Sigmoid colon (tissue), 7 donors: ENCODE data around the gene NXPH4. TPM values are rescaled to one million over a fixed set of nuclear protein-coding genes. Genes with fewer than 3 reads are reported as not detected.

Experiments used
- DNase-seq: peaks from one replicate; pipeline ENCODE4 v3.0.0-alpha.2; 2019
- H3K27ac ChIP-seq, 4 donors: fragments of 200-600 bp; sonication (generic); one replicate each; pipeline ENCODE4 v1.5.1; 2016 to 2019; ENCODE audit warnings: mild to moderate bottlenecking in 1 of 4
- H3K27me3 ChIP-seq, 3 donors: fragments of 200-600 bp; sonication (generic); one replicate each; pipeline ENCODE4 v1.5.1; 2019; ENCODE audit warnings: mild to moderate bottlenecking in 1 of 3
- H3K36me3 ChIP-seq, 4 donors: fragments of 200-600 bp; sonication (generic); one replicate each; pipeline ENCODE4 v1.5.1; 2016 to 2019
- H3K4me1 ChIP-seq, 4 donors: fragments of 200-600 bp; sonication (generic); one replicate each; pipeline ENCODE4 v1.5.1; 2017 to 2019
- H3K4me3 ChIP-seq, 4 donors: fragments of 200-600 bp; sonication (generic); one replicate each; pipeline ENCODE4 v1.5.1; 2017 to 2019; ENCODE audit warnings: mild to moderate bottlenecking in 2 of 4, moderate library complexity in 1 of 4
- H3K9me3 ChIP-seq, 4 donors: fragments of 200-600 bp in 3 of 4; sonication (generic) in 3 of 4; one replicate each; pipeline versions ENCODE4 v1.5.1 to v1.6.1; 2013 to 2019
- CTCF ChIP-seq, 4 experiments: fragments of 450-650 bp in 3 of 4; fragments of 200-600 bp in 1 of 4; IDR thresholded peaks; one replicate each; pipeline ENCODE4 v1.5.1; 2016 to 2019; ENCODE audit warnings: antibody characterized with exemption in 4 of 4, mild to moderate bottlenecking in 3 of 4, moderate library complexity in 2 of 4
- EP300 ChIP-seq, 4 donors: sonication (generic); formaldehyde crosslinking; IDR thresholded peaks; one replicate each; pipeline ENCODE4 v1.6.1; 2017; ENCODE audit warnings: antibody characterized with exemption in 4 of 4
- POLR2A ChIP-seq, 2 donors: fragments of 450-650 bp; IDR thresholded peaks; one replicate each; pipeline ENCODE4 v1.6.1; 2016; ENCODE audit warnings: antibody characterized with exemption in 2 of 2, mild to moderate bottlenecking in 2 of 2, moderate library complexity in 2 of 2
- POLR2AphosphoS5 ChIP-seq, 4 donors: sonication (generic); formaldehyde crosslinking; IDR thresholded peaks; one replicate each; pipeline ENCODE4 v1.6.1; 2017; ENCODE audit warnings: antibody characterized with exemption in 4 of 4
- WGBS, 2 donors: extraction: QIAGEN DNeasy Blood & Tissue Kit; methylation state at CpG; one replicate each; pipeline ENCODE4 v1.1.7; 2013; 5-methylcytosine and 5-hydroxymethylcytosine counted together
- intact Hi-C: fragments of 100-400 bp; cut with DNase I; formaldehyde crosslinking; loops from one replicate; pipeline ENCODE4 v1.15.1; 2023
- polyA plus RNA-seq, 3 donors: library from polyadenylated mRNA; stranded (reverse); fragments of 200-250 nt; gene quantifications; one replicate each; pipeline ENCODE4 v1.2.3, GENCODE V29; 2013
- total RNA-seq, 4 donors: library from RNA; depleted of rRNA; stranded (reverse); fragments of >200 nt; gene quantifications; one replicate each; pipeline ENCODE4 v1.1.0, GENCODE V29; 2016
- donor health status: healthy with polysubstance abuse.
- donor health status: Bipolar disorder and iron deficiency.
- donor health status: healthy.

The NXPH4 gene
- total and polyA plus RNA-seq, 7 donors: 0.13 TPM; not detected in 6

DNA sequence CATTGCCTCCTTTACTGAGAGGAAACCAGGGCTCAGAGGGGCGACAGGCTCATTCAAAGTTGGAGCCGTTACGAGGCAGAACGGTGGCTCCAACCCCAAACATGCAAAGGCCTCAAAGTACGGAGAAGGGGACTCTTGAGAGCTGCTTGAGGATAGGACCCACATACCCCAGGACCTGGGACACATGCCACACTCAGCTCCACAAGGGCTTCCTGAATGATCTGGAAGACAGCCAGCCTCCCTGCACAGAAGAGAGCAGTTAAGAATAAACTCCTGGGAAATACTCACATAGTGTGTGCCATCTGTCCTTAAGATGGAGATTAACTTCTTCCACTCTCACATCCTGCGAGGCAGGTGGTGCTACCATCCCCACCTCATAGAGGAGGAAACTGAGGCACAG is 26.6 kb upstream of the NXPH4 start:
- peaks cover 0 to 12% (median 5%) of the 10 kb centered on the region in 4 donors for H3K4me1 ChIP-seq
- H3K4me3 ChIP-seq: no peak overlapping the region
- peaks cover 75 to 99% (median 82%) of the 10 kb centered on the region in 4 donors for H3K36me3 ChIP-seq
- 80 to 90% methylated on average over 6 of the region's 6 CpGs for WGBS, 2 donors
- no peak overlapping the region for H3K27ac ChIP-seq
- intact Hi-C loops: no loop called here
- no peak for TF ChIP-seq POLR2AphosphoS5 (IDR thresholded peaks at IDR 0.05)
- TF ChIP-seq EP300 (IDR thresholded peaks at IDR 0.05): no peak
- no peak for TF ChIP-seq CTCF (IDR thresholded peaks at IDR 0.05)
- TF ChIP-seq POLR2A (IDR thresholded peaks at IDR 0.05): no peak
- no peak for DNase-seq
- H3K9me3 ChIP-seq: no peaks in the 10 kb centered on the region
- no peaks in the 10 kb centered on the region for H3K27me3 ChIP-seq

- Histone ChIP-seq H3K9me3 (no peaks in the 10 kb centered on the region), H3K27me3 (no peaks in the 10 kb centered on the region), H3K4me1 (peaks cover 0 to 12% (median 5%) of the 10 kb centered on the region in 4 donors), H3K36me3 (peaks cover 74 to 99% (median 83%) of the 10 kb centered on the region in 4 donors), H3K4me3 (no peak overlapping the region), H3K27ac (no peak overlapping the region)
- no peak for TF ChIP-seq POLR2AphosphoS5 (IDR thresholded peaks at IDR 0.05)
- TF ChIP-seq POLR2A (IDR thresholded peaks at IDR 0.05): no peak
- TF ChIP-seq CTCF (IDR thresholded peaks at IDR 0.05): no peak
- no peak for TF ChIP-seq EP300 (IDR thresholded peaks at IDR 0.05)
- intact Hi-C loops: no loop called here
- no peak for DNase-seq
- 96 to 97% methylated on average over 23 of the region's 23 CpGs for WGBS, 2 donors
These were observed 25.8 kb upstream of the NXPH4 start for GRCh38 chr12:57190821-57191220.

DNA sequence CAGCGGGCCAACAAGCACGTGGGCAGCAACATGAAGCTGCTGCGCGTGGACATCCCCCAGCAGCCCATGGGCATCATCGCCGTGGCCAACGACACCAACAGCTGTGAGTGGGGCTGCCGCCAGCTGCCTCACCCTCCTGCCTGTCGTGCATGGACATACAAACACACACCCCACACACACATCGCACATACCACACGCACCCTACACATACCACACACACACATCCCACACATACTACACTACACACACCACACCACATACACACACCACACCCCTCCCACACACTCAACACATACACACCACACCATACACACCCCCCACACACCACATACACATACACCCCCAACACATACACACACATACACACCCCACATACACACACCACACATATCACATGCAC is 25.2 kb upstream of the NXPH4 start:
- Histone ChIP-seq H3K27me3 (no peaks in the 10 kb centered on the region), H3K9me3 (no peaks in the 10 kb centered on the region), H3K4me1 (peaks cover 0 to 12% (median 5%) of the 10 kb centered on the region in 4 donors), H3K27ac (no peak overlapping the region), H3K36me3 (peaks cover 74 to 99% (median 85%) of the 10 kb centered on the region in 4 donors), H3K4me3 (no peak overlapping the region)
- TF ChIP-seq POLR2AphosphoS5 (IDR thresholded peaks at IDR 0.05): no peak
- TF ChIP-seq CTCF (IDR thresholded peaks at IDR 0.05): no peak
- no peak for TF ChIP-seq EP300 (IDR thresholded peaks at IDR 0.05)
- no peak for TF ChIP-seq POLR2A (IDR thresholded peaks at IDR 0.05)
- no peak for DNase-seq
- 89 to 93% methylated on average over 11 of the region's 11 CpGs for WGBS, 2 donors
- intact Hi-C loops: no loop called here

DNA sequence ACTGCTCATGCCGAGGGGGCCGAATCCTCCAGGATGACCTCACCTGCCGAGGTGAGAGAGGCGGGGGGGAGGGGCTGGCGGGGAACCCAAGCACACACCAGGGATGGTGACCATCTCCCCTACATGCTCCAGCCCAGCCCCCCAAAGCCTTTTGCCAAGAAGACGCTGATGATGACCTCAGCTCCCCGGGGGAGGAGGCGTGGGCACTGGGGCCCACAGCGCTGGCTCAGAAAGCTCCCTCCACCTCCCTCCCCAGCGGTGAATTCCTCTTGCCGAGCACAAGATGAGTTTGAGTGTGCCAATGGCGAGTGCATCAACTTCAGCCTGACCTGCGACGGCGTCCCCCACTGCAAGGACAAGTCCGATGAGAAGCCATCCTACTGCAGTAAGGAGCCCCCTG is 23.7 kb upstream of the NXPH4 start:
- Histone ChIP-seq H3K4me1 (peaks cover 0 to 12% (median 5%) of the 10 kb centered on the region in 4 donors), H3K4me3 (no peak overlapping the region), H3K36me3 (peaks cover 80 to 99% (median 85%) of the 10 kb centered on the region in 4 donors), H3K9me3 (no peaks in the 10 kb centered on the region), H3K27ac (no peak overlapping the region), H3K27me3 (no peaks in the 10 kb centered on the region)
- intact Hi-C loops: no loop called here
- DNase-seq: no peak
- 92 to 93% methylated on average over 16 of the region's 16 CpGs for WGBS, 2 donors
- TF ChIP-seq POLR2A (IDR thresholded peaks at IDR 0.05) (no peak), POLR2AphosphoS5 (IDR thresholded peaks at IDR 0.05) (no peak), EP300 (IDR thresholded peaks at IDR 0.05) (no peak), CTCF (IDR thresholded peaks at IDR 0.05) (no peak)

DNA sequence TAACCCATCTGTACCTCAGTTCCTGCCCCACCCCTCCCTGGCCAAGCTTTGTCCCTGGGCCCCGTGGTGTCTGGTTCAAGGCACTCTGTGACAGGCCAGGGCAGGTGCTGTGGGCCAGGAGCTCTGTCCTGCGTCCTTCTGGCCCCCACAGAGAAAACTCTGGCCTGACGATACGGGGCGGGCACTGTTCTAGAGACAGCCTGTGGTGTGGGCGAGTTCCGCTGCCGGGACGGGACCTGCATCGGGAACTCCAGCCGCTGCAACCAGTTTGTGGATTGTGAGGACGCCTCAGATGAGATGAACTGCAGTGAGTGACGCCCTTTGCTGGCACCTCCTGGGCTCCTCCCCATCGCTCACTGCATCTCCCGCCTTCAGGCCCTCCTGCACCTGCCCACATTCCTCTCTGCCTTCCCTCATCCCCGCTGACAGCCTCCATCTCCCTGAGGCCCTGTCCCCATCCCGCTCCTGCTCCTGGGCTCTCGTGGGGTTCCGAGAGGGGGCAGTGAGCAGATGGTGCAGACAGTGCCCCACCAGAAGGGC is 22.8 kb upstream of the NXPH4 start:
- no peak for DNase-seq
- no peak for TF ChIP-seq POLR2A (IDR thresholded peaks at IDR 0.05)
- no peak for TF ChIP-seq CTCF (IDR thresholded peaks at IDR 0.05)
- no peak for TF ChIP-seq EP300 (IDR thresholded peaks at IDR 0.05)
- no peak for TF ChIP-seq POLR2AphosphoS5 (IDR thresholded peaks at IDR 0.05)
- H3K36me3 ChIP-seq: peaks cover 80 to 99% (median 90%) of the 10 kb centered on the region in 4 donors
- H3K27me3 ChIP-seq: no peaks in the 10 kb centered on the region
- H3K4me3 ChIP-seq: no peak overlapping the region
- 90 to 92% methylated on average over 19 of the region's 19 CpGs for WGBS, 2 donors
- H3K4me1 ChIP-seq: peaks cover 0 to 12% (median 5%) of the 10 kb centered on the region in 4 donors
- H3K27ac ChIP-seq: no peak overlapping the region
- intact Hi-C loops: no loop called here
- H3K9me3 ChIP-seq: no peaks in the 10 kb centered on the region
